NOMO-1 (cell line): ENCODE results near the gene CD68.

ENCODE experiments used
- DNase-seq, 2 experiments: peaks; one replicate each; lab custom pipeline; 2025; ENCODE audit not compliant: unreplicated experiment in 2 of 2; lab: John Stamatoyannopoulos, UW

CD68 gene, protein sequence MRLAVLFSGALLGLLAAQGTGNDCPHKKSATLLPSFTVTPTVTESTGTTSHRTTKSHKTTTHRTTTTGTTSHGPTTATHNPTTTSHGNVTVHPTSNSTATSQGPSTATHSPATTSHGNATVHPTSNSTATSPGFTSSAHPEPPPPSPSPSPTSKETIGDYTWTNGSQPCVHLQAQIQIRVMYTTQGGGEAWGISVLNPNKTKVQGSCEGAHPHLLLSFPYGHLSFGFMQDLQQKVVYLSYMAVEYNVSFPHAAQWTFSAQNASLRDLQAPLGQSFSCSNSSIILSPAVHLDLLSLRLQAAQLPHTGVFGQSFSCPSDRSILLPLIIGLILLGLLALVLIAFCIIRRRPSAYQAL

DNA sequence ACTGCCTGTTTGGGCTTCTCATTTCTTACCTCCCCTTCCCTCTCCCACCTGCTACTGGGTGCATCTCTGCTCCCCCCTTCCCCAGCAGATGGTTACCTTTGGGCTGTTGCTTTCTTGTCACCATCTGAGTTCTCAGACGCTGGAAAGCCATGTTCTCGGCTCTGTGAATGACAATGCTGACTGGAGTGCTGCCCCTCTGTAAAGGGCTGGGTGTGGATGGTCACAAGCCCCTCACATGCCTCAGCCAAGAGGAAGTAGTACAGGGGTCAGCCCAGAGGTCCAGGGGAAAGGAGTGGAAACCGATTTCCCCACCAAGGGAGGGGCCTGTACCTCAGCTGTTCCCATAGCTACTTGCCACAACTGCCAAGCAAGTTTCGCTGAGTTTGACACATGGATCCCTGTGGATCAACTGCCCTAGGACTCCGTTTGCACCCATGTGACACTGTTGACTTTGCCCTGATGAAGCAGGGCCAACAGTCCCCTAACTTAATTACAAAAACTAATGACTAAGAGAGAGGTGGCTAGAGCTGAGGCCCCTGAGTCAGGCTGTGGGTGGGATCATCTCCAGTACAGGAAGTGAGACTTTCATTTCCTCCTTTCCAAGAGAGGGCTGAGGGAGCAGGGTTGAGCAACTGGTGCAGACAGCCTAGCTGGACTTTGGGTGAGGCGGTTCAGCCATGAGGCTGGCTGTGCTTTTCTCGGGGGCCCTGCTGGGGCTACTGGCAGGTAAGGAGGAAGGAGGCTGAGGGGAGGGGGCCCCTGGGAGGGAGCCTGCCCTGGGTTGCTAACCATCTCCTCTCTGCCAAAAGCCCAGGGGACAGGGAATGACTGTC is at the start of gene CD68:
Gene CD68, plus strand, starts transcription at position 638 of the 833 bp plus-strand sequence. Its CDS starts 40 bp downstream, at position 678.
- peak; percentile 97 to 99 for DNase-seq

DNA sequence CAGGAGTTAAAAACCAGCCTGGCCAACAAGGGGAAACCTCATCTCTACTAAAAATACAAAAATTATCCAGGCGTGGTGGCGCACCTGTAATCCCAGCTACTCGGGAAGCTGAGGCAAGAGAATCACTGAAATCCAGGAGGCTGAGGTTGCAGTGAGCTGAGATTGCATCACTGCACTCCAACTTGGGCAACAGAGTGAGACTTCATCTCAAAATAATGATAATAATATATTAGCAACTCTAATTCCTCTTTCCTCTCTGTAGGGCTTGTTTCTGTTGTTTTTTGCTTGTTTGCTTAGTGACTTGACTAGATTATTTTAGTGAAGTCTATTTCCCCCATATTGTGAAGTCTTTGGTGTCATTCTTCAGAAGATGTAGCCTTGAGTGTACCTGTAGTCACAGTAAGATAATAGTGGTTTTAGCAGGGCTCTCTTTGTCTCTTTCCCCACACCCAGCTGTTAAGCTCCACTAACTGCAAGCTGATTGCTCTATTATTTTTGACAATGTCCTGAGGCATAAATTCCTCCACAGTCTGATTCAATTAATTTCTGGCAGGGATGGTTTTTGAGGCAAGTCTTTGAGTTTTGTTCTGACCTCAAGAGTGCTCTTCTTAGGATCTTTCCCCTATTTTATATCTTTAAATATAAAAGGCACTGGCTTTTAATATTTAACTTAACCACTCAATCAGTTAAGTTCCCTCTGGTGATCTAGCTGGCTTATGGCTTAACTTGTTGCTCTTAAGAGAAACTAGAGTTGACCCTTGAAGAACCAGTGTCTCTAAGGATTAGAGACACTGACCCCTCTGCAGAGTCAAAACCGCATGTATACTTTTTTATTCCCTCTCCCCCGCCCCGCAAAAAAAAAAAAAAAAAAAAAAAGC is 49.2 kb upstream of the CD68 start:
- no peak for DNase-seq

DNA sequence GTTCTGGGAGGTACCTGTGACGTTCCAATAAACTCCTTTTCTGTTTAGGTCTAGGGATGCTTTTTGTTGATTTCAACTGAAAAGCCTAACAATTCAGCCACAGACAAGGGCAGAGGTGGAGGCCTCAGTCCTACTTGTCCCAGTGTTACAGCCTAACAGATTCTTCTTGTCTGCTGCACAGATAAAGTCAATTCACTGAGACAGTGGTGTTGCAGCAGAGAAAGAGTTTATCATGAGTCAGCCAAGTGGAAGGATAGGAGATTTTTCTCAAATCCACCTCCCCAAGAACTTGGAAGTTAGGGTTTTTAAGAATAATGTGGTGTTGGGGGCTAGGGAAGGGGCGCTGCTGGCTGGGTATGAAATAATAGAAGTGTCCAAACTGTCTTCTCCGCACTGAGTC is 41.4 kb upstream of the CD68 start:
- no peak for DNase-seq

DNA sequence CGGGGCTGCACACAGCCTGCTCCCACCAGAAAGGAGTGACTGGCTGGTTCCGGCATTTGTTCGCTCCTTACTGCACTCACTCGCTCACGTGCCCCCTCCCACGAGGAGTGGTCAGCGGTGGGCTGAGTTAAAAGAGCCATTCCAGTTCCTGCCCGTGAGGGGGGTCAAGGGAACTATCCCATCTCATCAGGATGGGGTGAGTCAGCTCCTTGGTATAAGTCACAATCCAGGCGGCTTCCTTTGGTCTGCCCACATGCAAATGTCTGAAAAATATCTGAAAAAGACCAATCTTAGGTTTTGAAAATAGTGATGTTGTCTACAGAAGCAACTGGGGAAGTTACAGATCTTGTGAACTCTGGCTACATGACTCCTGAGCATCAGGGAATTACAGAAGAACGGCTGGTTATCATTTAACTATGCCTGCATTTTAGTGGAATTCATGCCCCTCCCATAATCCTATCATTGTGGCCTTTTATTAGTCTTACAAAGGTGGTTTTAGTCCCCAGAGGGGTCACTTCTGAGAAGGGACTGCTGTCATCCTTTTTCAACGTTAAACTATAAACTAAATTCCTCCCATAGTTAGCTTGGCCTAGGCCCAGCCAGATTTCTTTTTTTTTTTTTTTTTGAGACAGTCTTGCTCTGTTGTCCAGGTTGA is 40.4 kb upstream of the CD68 start:
- DNase-seq, result no peak

DNA sequence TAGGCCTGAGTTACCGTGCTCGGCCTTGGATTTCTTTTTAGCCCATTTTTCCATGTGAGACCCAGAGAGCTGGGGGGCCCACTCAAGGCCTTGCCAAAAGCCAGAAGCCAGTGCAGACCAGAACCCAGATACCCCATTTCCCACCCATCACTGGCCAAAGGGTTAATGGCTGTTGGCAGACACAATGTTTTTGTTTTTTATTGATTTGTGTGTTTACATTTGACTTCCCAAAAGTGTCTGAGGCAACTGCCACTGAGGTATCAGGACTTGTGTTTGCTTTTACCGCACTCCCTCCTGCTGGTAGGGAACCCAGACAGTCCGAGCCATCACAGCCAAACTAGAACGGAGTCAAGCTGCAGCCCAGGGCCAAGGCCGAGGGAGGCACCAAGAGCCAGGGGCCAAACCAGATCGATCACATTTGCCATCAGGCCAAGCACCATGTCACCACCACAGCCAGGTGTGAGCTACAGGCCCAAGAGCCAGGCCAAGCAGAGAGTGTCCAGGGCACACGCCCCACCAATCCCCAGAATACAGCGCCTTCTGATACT is 38.3 kb upstream of the CD68 start:
- no peak for DNase-seq

DNA sequence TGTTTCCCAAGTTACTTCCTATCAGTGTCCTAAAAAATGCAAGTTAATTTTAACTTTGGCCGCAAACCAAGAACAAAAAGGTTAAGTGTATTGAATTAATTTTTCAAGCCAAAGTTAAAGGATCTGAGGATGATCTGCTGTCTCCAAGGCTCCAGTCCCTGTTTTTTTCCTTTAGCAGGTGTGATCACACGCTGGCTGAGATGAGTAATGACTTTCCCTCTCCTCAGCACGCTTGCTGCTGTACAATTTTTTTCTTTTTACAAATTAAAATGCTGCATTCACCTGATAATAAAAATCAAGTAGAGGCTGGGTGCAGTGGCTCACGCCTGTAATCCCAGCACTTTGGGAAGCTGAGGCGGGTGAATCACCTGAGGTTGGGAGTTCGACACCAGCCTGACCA is 34.5 kb upstream of the CD68 start:
- no peak for DNase-seq

DNA sequence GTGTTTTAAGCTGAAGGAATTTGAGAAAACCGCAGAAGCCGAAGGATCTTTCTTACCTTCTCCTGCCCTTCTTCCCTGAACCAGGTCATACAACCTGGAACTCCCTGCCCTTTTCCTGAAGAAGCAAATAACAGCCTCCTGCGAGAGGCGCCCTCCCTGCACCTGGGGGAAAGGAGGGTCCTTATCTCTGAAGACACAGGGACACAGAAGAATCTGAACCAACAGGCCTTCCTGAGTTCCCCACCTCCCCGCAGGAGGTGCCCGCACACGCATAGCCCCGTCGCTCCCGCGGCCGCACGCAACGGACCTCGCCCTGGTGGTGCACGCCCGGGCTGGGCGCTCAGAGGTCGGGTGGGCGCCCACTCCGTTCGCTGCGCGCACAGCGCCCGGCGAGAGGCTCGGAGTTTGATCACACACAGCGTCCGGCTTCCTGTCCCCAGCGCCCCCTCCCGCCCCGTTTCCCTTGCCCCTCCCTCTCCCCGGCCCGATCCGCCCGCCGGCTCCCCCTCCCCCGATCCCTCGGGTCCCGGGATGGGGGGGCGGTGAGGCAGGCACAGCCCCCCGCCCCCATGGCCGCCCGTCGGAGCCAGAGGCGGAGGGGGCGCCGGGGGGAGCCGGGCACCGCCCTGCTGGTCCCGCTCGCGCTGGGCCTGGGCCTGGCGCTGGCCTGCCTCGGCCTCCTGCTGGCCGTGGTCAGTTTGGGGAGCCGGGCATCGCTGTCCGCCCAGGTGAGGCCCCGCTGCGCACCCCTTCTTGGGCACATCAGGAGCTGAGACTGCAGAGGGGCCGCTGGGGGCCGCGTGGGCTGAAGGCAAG is 30.6 kb upstream of the CD68 start, which contains the start of gene TNFSF12:
Gene TNFSF12, plus strand, starts transcription at position 474 of the 816 bp plus-strand sequence. Its CDS starts 96 bp downstream, at position 570.
- no peak for DNase-seq

DNA sequence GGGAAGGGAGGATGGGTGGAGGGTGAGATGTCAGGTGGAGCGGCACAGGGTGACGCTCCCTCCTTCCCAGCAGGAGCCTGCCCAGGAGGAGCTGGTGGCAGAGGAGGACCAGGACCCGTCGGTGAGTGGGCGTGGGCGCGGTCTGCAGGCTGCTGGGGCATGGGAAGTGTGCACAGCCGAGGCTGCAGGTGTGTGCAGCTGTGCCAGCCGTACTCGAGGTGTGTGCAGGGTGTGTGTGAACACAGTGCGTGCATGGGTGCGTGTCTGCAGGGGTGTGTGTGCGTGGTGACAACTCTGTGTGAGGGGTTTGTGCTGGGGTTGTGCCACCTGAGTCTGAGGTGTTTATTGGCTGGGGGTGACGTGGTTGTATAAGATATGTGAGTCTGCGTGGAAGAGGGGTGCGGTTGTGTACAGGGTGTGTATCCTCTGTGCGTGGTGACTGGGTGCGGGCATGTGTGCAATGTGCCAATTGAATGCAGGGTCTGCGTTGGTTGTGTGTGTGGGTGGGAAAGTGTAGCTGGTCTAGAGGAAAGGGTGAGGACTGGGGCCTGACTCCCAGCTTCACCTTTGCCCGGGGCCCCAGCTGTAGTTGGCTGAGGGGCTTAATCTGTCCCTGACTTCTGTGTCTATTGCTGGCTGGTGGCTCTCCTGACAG is 29.9 kb upstream of the CD68 start:
- no peak for DNase-seq

DNA sequence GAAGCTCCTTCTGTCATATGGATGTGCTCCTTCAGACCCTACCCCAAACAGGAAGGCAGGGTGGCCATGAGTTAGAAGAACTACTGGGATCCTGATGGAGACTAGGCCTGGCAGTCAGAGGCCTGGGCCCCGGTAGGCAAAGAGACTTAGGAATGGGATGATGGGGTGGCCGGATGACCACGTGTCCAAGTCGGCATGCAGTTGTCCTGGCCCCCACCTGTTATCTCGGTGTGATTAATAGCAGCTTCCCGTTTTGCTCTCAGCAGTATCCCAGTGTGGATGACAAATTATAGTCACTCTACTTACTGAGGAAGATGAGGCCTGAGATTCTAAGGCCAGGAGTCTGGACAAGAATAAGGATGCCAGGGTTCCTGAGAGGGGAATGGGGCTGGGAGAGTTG is 29.1 kb upstream of the CD68 start:
- DNase-seq, result no peak

DNA sequence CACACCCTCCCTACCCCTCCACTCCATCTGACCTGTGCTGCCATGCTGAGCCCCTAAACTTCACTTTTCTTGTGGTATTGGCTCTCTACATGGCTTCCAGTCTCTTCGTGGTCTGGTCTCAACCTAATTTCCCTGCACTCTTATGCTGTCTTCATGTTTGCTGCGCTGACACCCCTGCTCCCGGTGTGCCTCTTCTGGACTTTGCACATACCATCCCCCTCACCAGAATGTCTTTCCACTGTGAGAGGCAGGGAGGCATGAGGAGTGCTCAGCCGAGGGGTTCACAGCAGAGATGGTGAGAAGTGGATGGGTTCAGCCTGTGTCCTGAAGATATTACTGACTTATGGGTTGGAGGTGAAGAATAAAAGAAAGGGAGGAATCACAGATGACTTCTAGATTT is 28.0 kb upstream of the CD68 start:
- no peak for DNase-seq

DNA sequence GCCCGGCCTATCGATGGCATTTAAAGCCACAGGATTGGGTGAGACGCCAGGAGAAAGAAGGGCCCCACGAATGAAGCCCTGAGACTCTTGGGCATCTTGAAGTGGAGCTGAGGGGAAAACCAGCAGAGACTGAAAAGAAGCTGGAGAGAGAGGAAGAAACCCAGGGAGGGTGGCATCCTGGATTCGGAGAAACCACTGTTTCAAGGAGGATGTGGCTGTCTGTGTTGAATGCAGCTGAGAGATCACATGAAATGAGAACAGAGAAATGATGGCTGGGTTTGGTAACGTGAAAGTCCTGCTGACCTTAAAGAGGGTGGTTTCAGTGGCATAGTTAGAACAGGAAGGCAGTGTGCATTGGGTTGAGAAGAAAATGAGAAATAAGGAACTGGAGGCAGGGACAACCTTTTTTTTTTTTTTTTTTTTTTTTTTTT is 26.8 kb upstream of the CD68 start:
- DNase-seq, result peak; percentile 52 to 84

DNA sequence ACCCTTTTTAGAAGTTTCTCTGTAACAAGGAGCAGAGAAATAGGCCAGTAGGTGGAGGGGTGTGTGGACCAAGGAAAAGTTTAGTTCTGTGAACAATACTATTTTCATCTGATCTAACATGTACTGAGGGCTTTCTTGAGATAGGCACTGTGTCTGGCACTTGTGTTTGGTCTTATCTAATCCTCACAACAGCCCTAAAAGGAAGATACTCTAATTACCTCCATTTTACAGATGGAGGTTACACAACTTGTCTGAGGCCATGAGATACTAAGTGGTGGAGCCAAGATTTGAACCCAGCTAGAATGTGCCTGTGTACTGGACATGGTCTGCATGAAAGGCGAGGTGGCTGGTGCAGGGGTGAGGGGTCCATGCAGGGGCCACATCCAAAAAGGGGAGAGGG is 26.1 kb upstream of the CD68 start:
- no peak for DNase-seq

DNA sequence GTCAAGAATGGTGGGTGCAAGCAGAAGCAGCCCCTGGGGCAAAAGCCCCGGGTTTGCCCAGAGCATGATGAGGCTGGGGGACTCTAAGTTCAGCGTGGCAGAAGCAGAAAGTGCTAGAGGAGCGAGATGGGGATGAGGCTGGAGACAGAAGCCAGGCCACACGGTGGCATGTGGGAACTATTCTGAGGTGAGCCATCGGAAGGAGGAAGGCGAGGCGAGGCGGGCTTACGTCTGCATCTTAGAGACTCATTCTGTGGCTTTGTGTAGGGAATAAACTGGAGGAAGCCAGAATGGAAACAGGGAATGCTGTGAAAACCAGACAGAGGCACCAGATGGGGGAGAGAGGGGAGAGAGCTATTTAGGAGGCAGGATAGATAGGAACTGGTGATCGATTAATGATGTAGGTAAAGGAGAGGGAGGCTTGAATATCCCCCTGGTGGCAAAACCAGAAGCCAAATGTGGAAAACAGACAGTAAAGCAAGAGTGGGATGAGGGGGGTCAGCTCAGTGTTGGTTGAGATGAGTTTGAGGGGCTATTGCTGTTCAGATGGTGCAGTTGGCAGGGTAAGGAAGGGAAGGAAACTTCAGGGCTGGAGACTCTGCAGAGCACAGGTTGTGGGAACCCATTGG is 24.0 kb upstream of the CD68 start:
- no peak for DNase-seq

DNA sequence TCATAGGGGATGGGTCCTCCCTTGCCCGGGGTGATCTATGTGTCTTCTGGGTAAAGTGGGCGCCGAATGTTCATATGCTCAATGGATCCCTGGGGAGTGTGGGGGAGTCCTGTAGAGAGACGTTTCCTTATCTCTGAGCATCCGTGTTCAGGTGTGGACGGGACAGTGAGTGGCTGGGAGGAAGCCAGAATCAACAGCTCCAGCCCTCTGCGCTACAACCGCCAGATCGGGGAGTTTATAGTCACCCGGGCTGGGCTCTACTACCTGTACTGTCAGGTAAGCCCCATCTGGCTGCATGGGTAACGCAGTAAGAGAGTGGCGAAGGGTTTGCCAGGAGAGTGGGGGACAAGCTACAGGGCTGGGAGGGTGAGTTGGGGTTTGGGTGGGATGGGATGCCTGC is 22.8 kb upstream of the CD68 start:
- no peak for DNase-seq

DNA sequence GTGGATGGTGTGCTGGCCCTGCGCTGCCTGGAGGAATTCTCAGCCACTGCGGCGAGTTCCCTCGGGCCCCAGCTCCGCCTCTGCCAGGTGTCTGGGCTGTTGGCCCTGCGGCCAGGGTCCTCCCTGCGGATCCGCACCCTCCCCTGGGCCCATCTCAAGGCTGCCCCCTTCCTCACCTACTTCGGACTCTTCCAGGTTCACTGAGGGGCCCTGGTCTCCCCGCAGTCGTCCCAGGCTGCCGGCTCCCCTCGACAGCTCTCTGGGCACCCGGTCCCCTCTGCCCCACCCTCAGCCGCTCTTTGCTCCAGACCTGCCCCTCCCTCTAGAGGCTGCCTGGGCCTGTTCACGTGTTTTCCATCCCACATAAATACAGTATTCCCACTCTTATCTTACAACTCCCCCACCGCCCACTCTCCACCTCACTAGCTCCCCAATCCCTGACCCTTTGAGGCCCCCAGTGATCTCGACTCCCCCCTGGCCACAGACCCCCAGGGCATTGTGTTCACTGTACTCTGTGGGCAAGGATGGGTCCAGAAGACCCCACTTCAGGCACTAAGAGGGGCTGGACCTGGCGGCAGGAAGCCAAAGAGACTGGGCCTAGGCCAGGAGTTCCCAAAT is 22.2 kb upstream of the CD68 start:
- no peak for DNase-seq

DNA sequence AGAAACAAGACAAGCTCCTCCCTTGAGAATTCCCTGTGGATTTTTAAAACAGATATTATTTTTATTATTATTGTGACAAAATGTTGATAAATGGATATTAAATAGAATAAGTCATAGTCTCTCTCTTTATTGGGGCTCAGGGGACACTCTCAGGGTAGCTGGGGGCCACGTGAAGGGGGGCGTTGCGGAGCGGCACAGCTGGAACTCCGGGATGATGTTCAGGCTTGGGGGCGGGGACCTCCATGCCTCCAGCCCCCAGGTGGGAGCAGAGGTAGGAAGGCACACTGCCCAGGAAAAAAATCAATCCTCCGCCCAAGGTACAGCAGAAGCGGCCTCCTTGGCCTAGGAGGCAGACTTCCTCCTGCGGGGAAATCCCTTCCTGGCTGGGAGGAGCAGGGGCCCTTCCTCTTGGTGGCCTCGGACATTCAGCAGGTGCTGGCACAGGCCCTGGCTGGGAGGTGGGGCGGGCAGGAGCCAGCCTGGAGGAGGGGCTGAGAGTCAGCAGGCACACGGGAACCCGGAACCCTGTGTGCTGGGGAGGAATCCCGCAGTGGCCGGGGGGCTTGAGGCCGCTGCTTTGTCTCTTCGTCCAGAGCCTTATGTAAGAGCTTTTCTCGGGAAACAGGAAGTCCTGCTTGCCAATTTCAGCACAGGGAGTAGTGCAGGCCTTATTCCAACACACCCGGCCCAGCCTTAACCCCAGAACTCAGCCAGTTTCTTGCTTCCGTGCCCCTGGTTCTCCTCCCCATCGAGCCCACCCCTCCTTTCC is 21.5 kb upstream of the CD68 start:
- peak; percentile 78 to 92 for DNase-seq
